ENCODE data around the gene CYTIP. TPM values are rescaled to one million over a fixed set of nuclear protein-coding genes. Genes with fewer than 3 reads are reported as not detected.

CYTIP gene
- total RNA-seq, 1 donor from 2014 or later = 0.54 TPM

DNA sequence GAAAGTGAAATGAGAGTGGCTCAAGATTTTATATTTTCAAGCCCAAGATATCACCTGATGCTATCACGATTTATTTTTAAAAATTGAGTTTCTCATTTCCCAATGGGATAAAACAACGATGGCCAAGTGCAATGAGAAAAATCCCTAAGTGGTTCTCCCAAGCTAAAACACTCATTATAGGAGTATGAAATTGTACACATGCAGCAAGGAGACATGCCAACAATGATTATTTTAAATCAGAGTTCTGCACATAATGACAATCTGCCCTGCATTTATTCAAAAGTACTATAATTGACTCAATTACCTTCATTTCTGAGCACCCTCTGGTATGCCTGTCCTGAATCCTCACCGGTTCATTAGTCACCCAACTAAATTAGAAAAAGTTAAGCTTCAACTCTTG, 12.7 kb downstream of the CYTIP start:
- H3K9ac ChIP-seq = no peak overlapping the region
- no peaks in the 10 kb centered on the region for H3K9me3 ChIP-seq (ENCODE audit: low read depth)
- H3K4me1 ChIP-seq = no peaks in the 10 kb centered on the region
- Mint-ChIP-seq H3K4me1 (peaks cover 9% of the 10 kb centered on the region), H3K9me3 (peaks cover 9% of the 10 kb centered on the region), H3K27me3 (ENCODE audit: insufficient read depth, low read depth) (peaks cover 2% of the 10 kb centered on the region), H3K4me3 (no peak overlapping the region), H3K27ac (no peak overlapping the region), H3K36me3 (no peaks in the 10 kb centered on the region)
- H3K4me2 ChIP-seq = no peak overlapping the region
- TF ChIP-seq EZH2phosphoT487 (IDR thresholded peaks at IDR 0.05) = no peak
- TF ChIP-seq EZH2 (IDR thresholded peaks at IDR 0.05) = no peak
- TF ChIP-seq, protein P1, sequence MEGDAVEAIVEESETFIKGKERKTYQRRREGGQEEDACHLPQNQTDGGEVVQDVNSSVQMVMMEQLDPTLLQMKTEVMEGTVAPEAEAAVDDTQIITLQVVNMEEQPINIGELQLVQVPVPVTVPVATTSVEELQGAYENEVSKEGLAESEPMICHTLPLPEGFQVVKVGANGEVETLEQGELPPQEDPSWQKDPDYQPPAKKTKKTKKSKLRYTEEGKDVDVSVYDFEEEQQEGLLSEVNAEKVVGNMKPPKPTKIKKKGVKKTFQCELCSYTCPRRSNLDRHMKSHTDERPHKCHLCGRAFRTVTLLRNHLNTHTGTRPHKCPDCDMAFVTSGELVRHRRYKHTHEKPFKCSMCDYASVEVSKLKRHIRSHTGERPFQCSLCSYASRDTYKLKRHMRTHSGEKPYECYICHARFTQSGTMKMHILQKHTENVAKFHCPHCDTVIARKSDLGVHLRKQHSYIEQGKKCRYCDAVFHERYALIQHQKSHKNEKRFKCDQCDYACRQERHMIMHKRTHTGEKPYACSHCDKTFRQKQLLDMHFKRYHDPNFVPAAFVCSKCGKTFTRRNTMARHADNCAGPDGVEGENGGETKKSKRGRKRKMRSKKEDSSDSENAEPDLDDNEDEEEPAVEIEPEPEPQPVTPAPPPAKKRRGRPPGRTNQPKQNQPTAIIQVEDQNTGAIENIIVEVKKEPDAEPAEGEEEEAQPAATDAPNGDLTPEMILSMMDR (IDR thresholded peaks at IDR 0.05) = no peak
- H3F3A ChIP-seq (ENCODE audit: low read depth) = no peaks in the 10 kb centered on the region
- H3K36me3 ChIP-seq = no peaks in the 10 kb centered on the region
- DNase-seq (ENCODE audit: low spot score) = no peak
- H3K27ac ChIP-seq = no peak overlapping the region
- H4K20me1 ChIP-seq (ENCODE audit: low read depth) = no peaks in the 10 kb centered on the region
- no peaks in the 10 kb centered on the region for H3K79me2 ChIP-seq (ENCODE audit: low read depth)
- no peak overlapping the region for H3K4me3 ChIP-seq
- H3K27me3 ChIP-seq = no peaks in the 10 kb centered on the region
- no peak overlapping the region for H2AFZ ChIP-seq (replicated peaks)

DNA sequence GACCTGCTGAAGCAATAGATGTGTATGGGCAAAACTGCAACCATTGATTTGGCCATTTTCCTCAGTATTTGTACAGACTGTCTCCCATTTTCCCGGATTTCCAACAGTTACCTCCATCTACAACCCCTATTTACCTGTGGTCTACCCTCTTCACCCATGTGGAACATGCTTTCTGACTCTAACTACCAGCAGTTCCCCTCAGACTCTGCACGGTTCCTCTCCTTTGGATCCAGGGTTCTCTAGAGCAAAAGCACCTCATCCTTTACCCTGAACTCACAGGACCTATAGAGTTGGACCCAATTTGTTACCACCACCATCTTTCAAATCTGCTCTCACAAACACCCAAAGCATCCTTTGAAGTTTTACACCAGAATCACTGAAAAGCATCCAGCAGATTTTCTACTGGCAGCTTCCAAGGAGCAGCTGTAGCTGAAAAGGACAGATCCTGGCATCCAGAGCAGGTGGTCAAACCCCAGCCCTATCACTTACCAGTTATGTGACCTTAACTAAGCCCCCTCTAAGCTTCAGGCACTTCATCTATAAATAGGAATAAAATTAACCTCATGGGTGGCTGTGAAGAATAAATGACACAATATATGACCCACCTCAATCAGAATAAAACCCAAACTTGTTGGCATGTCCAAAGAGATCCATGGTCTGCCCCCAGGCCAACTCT, 15.3 kb downstream of the CYTIP start:
- Histone ChIP-seq H3K27ac (no peak overlapping the region), H3F3A (ENCODE audit: low read depth) (no peaks in the 10 kb centered on the region), H2AFZ (replicated peaks) (no peak overlapping the region), H3K4me1 (no peaks in the 10 kb centered on the region), H3K9ac (no peak overlapping the region), H3K4me2 (no peak overlapping the region), H3K27me3 (no peaks in the 10 kb centered on the region), H4K20me1 (ENCODE audit: low read depth) (no peaks in the 10 kb centered on the region), H3K36me3 (no peaks in the 10 kb centered on the region), H3K9me3 (ENCODE audit: low read depth) (peaks cover 4% of the 10 kb centered on the region), H3K79me2 (ENCODE audit: low read depth) (no peaks in the 10 kb centered on the region), H3K4me3 (no peak overlapping the region)
- no peak overlapping the region for H3K27ac Mint-ChIP-seq
- no peaks in the 10 kb centered on the region for H3K36me3 Mint-ChIP-seq
- TF ChIP-seq, protein P1 (IDR thresholded peaks at IDR 0.05) = no peak
- TF ChIP-seq EZH2phosphoT487 (IDR thresholded peaks at IDR 0.05) (no peak), EZH2 (IDR thresholded peaks at IDR 0.05) (no peak)
- H3K9me3 Mint-ChIP-seq = peaks cover 13% of the 10 kb centered on the region
- peaks cover 2% of the 10 kb centered on the region for H3K27me3 Mint-ChIP-seq (ENCODE audit: insufficient read depth, low read depth)
- no peak overlapping the region for H3K4me3 Mint-ChIP-seq
- no peak for DNase-seq (ENCODE audit: low spot score)
- H3K4me1 Mint-ChIP-seq = peaks cover 9% of the 10 kb centered on the region

DNA sequence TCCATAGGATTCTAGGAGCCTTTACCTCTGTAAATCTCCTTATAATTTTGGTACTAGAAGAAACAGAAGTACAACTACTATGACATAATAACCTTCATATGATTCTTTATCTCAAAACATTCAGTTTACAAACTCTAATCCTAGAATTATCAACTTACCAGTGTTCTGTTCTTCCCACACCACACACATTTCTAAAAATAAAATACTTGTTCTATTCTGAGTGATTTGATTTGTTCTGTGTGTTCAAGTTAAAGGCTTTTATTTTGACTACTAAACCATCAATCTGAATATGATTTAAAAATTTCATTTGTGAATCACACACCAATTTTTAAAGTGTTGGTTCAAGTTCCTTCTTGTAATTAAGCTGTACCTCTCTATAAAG, 16.0 kb downstream of the CYTIP start:
- Histone ChIP-seq H3K4me3 (no peak overlapping the region), H3K79me2 (ENCODE audit: low read depth) (no peaks in the 10 kb centered on the region), H4K20me1 (ENCODE audit: low read depth) (no peaks in the 10 kb centered on the region), H3K27ac (no peak overlapping the region), H3K36me3 (no peaks in the 10 kb centered on the region), H3K9me3 (ENCODE audit: low read depth) (peaks cover 4% of the 10 kb centered on the region), H3F3A (ENCODE audit: low read depth) (no peaks in the 10 kb centered on the region), H2AFZ (replicated peaks) (no peak overlapping the region), H3K27me3 (no peaks in the 10 kb centered on the region), H3K4me2 (no peak overlapping the region), H3K4me1 (no peaks in the 10 kb centered on the region), H3K9ac (no peak overlapping the region)
- DNase-seq (ENCODE audit: low spot score) = no peak
- Mint-ChIP-seq H3K9me3 (peaks cover 13% of the 10 kb centered on the region), H3K27me3 (ENCODE audit: insufficient read depth, low read depth) (peaks cover 2% of the 10 kb centered on the region), H3K27ac (no peak overlapping the region), H3K36me3 (no peaks in the 10 kb centered on the region), H3K4me1 (peaks cover 9% of the 10 kb centered on the region), H3K4me3 (no peak overlapping the region)
- TF ChIP-seq, protein P1 (IDR thresholded peaks at IDR 0.05) = no peak
